RWPE1 (cell line): ENCODE data around the gene ACSM3.
A peak's percentile ranks its signal among the peaks of the same experiment; 100 is the strongest.

Source experiments
- CTCF ChIA-PET: fragments of 350-600 bp; sonication (Branson Sonifier 250); formaldehyde crosslinking; extraction: SDS; loops from one replicate; lab custom pipeline; 2021; lab: Yijun Ruan, JAX
- POLR2A ChIA-PET: fragments of 400-600 bp; formaldehyde crosslinking; extraction: SDS; loops from one replicate; lab custom pipeline; 2020; ENCODE audit warnings: antibody characterized with exemption; ENCODE audit not compliant: low non-redundant PET; lab: Yijun Ruan, JAX
- DNase-seq: peaks from one replicate; pipeline ENCODE4 v3.0.0; 2012; ENCODE audit warnings: low spot score
- H3K27ac ChIP-seq: fragments of 450-650 bp; 2 replicates; pipeline ENCODE4 v1.5.1; 2017
- CTCF ChIP-seq: fragments of 450-650 bp; conservative IDR thresholded peaks from 2 replicates; pipeline ENCODE4 v1.5.1; 2017; ENCODE audit warnings: low read depth, mild to moderate bottlenecking

Gene ACSM3

GRCh38 chr16:20774703-20775362 is 11.0 kb downstream of the ACSM3 start:
- CTCF ChIA-PET, result interaction anchor here (0.6 to 0.9 kb wide), 5 partner anchors 12 to 1601 kb away, joined by 3 to 8 read pairs (median 3); no protein-coding TSS in a partner anchor
- no peak overlapping the region for H3K27ac ChIP-seq
- peak; percentile 51 for TF ChIP-seq CTCF
- POLR2A ChIA-PET, result no interaction called here
- DNase-seq, result peak; percentile 57

GRCh38 chr16:20781697-20782096 is 17.9 kb downstream of the ACSM3 start:
- ChIA-PET POLR2A (no interaction called here), CTCF (no interaction called here)
- no peak overlapping the region for H3K27ac ChIP-seq
- no peak for DNase-seq
- no peak for TF ChIP-seq CTCF

- H3K27ac ChIP-seq, result no peak overlapping the region
- CTCF ChIA-PET, result no interaction called here
- no peak for DNase-seq
- POLR2A ChIA-PET, result no interaction called here
- no peak for TF ChIP-seq CTCF
Measured at GRCh38 chr16:20782470-20782869, 18.7 kb downstream of the ACSM3 start.

GRCh38 chr16:20784204-20784603 is 20.4 kb downstream of the ACSM3 start:
- CTCF ChIA-PET, result no interaction called here

GRCh38 chr16:20789130-20789529 is 25.3 kb downstream of the ACSM3 start:
- no peak overlapping the region for H3K27ac ChIP-seq
- TF ChIP-seq CTCF, result no peak
- ChIA-PET POLR2A (no interaction called here), CTCF (no interaction called here)
- no peak for DNase-seq

More at GRCh38 chr16:20784204-20784603, 20.4 kb downstream of the ACSM3 start:
- no peak overlapping the region for H3K27ac ChIP-seq
- no peak for DNase-seq
- TF ChIP-seq CTCF, result no peak
- POLR2A ChIA-PET, result no interaction called here

GRCh38 chr16:20791923-20792612 is 28.3 kb downstream of the ACSM3 start:
- no peak overlapping the region for H3K27ac ChIP-seq
- ChIA-PET POLR2A (no interaction called here), CTCF (interaction anchor here (0.6 kb wide), 2 partner anchors 20 to 24 kb away, joined by 4 read pairs; no protein-coding TSS in a partner anchor)
- DNase-seq, result no peak
- no peak for TF ChIP-seq CTCF
